Caki2 (cell line): ENCODE results near the gene PCDHGB7. TPM values are rescaled to one million over a fixed set of nuclear protein-coding genes. Genes with fewer than 3 reads are reported as not detected.
A peak's percentile ranks its signal among the peaks of the same experiment; 100 is the strongest.
"Not testable (repeated sequence)": the region's sequence is repeated elsewhere in the genome, so short reads cannot be mapped to it uniquely, and the experiment has no call there.

Source experiments
- DNase-seq: peaks from one replicate; pipeline ENCODE4 v3.0.0-alpha.2; 2015; ENCODE audit warnings: low read depth
- in situ Hi-C: cut with HindIII; loops from 2 replicates; pipeline ENCODE4 v1.10.0; 2016; ENCODE audit warnings: low sequenced_read_pairs, low pct_unique_long_range_greater_than_20kb, mixed read lengths
- total RNA-seq: library from RNA; depleted of rRNA; stranded (reverse); fragments of >200 nt; shearing (Covaris generic); gene quantifications from 2 replicates; pipeline ENCODE4 v1.2.3, GENCODE V29; 2014; ENCODE audit warnings: low replicate concordance; rRNA removed

Gene PCDHGB7
- 0.03 and 0.64 TPM in 2 replicates for total RNA-seq

- in situ Hi-C loops: not testable (repeated sequence)
- peak; percentile 70 for DNase-seq
These were observed at the start of gene PCDHGB7 for GRCh38 chr5:141417494-141418172. TSS of gene PCDHGB7 (plus strand) at chr5:141417677. CDS start at chr5:141417860, 183 bp downstream.

GRCh38 chr5:141369994-141370848 lies 47.3 kb upstream of the PCDHGB7 start, which contains the start of gene PCDHGB3:
TSS of gene PCDHGB3 (plus strand) at chr5:141370242. CDS start at chr5:141370395, 153 bp downstream.
- DNase-seq: no peak
- in situ Hi-C loops: no loop called here

DNA sequence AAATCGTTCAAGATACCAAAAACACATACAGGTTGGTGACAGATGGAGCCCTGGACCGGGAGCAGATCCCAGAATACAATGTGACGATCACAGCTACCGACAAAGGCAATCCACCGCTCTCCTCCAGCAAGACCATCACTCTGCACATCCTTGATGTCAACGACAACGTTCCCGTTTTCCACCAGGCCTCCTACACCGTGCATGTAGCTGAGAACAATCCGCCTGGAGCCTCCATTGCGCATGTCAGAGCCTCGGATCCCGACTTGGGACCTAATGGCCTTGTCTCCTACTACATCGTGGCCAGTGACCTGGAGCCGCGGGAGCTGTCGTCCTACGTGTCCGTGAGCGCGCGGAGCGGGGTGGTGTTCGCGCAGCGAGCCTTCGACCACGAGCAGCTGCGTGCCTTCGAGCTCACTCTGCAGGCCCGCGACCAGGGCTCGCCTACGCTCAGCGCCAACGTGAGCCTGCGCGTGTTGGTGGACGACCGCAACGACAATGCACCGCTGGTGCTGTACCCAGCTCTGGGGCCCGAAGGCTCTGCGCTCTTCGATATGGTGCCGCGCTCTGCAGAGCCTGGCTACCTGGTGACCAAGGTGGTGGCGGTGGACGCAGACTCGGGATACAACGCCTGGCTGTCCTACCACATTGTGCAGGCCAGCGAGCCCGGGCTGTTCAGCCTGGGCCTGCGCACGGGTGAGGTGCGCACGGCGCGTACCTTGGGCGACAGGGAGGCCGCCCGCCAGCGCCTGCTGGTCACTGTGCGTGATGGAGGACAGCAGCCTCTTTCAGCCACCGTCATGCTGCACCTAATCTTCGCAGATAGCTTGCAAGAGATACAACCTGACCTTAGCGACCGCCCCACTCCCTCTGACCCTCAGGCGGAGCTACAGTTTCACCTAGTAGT lies 45.7 kb upstream of the PCDHGB7 start:
- in situ Hi-C loops: no loop called here
- DNase-seq: no peak

GRCh38 chr5:141373673-141374317 lies 43.7 kb upstream of the PCDHGB7 start, which contains the start of gene PCDHGA6:
TSS of gene PCDHGA6 (plus strand) at chr5:141373891. CDS start at chr5:141374084, 193 bp downstream.
- no peak for DNase-seq
- in situ Hi-C loops: no loop called here

- no peak for DNase-seq
- in situ Hi-C loops: no loop called here
These were observed 42.9 kb upstream of the PCDHGB7 start for GRCh38 chr5:141374627-141375026.

GRCh38 chr5:141375444-141376155 lies 41.9 kb upstream of the PCDHGB7 start:
- in situ Hi-C loops, DNase-seq: not testable (repeated sequence)

DNA sequence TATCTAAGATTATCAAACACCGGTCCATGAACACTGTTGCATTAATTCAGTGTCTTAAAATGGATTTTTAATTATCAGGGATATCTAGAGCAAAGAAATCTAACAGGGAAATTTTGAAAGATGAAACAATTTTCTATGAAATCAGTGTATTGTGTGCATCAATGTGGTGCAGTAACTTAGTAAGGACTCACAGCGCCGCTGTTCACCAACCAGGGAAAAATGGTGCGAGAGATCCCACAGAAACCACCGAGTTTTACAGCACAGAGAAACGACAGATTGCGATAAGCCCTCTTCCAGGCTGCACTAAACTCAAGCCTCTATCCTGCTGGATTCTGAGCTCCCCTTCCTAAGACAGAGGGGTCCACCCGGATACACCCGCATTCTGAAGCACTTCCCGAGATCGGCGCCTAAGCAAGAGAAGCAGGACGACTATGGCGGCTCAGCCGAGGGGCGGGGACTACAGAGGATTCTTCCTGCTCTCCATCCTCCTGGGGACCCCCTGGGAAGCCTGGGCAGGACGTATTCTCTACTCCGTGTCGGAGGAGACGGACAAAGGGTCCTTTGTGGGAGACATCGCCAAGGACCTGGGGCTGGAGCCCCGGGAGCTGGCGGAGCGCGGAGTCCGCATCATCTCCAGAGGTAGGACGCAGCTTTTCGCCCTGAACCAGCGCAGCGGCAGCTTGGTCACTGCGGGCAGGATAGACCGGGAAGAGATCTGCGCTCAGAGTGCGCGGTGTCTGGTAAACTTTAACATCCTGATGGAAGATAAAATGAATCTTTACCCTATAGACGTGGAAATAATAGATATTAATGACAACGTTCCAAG lies 34.8 kb upstream of the PCDHGB7 start, which contains the start of gene PCDHGA7:
Gene PCDHGA7, plus strand, starts transcription at position 274 of the 826 bp plus-strand sequence. Its CDS starts 158 bp downstream, at position 432.
- DNase-seq: no peak
- in situ Hi-C loops: no loop called here

DNA sequence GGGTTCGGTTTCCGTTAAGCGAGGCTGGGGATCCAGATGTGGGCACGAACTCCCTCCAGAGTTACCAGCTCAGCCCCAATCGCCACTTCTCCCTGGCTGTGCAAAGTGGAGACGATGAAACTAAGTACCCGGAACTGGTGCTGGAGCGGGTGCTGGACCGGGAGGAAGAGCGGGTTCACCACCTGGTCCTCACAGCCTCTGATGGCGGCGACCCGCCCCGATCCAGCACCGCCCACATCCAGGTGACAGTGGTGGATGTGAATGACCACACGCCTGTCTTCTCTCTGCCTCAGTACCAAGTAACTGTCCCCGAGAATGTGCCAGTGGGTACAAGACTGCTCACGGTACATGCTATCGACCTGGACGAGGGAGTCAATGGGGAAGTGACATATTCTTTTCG lies 34.1 kb upstream of the PCDHGB7 start:
- no peak for DNase-seq

DNA sequence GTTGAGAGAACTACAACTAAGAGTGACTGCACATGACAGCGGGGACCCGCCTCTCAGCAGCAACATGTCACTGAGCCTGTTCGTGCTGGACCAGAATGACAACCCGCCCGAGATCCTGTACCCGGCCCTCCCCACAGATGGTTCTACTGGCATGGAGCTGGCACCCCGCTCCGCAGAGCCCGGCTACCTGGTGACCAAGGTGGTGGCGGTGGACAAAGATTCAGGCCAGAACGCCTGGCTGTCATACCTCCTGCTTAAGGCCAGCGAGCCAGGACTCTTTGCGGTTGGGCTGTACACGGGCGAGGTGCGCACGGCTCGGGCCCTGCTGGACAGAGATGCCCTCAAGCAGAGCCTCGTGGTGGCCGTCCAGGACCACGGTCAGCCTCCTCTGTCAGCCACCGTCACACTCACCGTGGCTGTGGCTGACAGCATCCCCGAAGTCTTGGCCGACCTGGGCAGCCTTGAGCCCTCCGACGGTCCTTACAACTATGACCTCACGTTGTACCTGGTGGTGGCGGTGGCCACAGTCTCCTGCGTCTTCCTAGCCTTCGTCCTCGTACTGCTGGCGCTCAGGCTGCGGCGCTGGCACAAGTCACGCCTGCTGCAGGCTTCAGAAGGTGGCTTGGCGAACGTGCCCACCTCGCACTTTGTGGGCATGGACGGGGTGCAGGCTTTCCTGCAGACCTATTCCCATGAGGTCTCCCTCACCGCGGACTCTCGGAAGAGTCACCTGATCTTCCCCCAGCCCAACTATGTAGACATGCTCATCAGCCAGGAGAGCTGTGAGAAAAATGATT lies 32.8 kb upstream of the PCDHGB7 start:
- in situ Hi-C loops: no loop called here
- no peak for DNase-seq

More for the DNA sequence above, 34.1 kb upstream of the PCDHGB7 start:
- in situ Hi-C loops: no loop called here

GRCh38 chr5:141387557-141388311 lies 29.7 kb upstream of the PCDHGB7 start, which contains the start of gene PCDHGB4:
TSS of gene PCDHGB4 (plus strand) at chr5:141387698. CDS start at chr5:141387885, 187 bp downstream.
- DNase-seq, in situ Hi-C loops: not testable (repeated sequence)

DNA sequence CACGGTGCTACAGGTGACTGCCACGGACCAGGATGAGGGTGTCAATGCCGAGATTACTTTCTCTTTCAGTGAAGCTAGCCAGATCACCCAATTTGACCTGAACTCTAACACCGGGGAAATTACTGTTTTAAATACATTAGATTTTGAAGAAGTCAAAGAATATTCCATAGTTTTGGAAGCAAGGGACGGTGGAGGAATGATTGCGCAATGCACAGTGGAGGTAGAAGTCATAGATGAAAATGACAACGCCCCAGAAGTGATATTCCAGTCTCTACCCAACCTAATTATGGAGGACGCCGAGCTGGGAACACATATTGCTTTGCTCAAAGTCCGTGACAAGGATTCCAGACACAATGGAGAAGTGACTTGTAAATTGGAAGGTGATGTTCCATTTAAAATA lies 28.8 kb upstream of the PCDHGB7 start:
- in situ Hi-C loops: no loop called here
- no peak for DNase-seq

DNA sequence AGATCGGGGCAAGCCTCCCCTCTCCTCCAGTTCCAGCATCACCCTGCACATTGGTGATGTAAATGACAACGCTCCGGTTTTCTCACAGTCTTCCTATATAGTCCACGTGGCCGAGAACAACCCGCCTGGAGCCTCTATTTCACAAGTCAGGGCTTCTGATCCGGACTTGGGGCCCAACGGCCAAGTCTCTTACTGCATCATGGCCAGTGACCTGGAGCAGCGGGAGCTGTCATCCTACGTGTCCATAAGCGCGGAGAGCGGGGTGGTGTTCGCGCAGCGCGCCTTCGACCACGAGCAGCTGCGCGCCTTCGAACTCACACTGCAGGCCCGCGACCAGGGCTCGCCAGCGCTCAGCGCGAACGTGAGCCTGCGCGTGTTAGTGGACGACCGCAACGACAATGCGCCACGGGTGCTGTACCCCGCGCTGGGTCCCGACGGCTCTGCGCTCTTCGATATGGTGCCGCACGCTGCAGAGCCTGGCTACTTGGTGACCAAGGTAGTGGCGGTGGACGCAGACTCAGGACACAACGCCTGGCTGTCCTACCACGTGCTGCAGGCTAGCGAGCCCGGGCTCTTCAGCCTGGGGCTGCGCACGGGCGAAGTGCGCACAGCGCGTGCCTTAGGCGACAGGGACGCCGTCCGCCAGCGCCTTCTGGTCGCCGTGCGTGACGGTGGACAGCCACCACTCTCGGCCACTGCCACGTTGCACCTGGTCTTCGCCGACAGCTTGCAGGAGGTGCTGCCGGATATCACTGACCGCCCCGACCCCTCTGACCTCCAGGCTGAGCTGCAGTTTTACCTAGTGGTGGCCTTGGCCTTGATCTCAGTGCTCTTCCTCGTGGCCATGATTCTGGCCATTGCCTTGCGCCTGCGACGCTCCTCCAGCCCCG lies 28.1 kb upstream of the PCDHGB7 start:
- in situ Hi-C loops: no loop called here
- no peak for DNase-seq

DNA sequence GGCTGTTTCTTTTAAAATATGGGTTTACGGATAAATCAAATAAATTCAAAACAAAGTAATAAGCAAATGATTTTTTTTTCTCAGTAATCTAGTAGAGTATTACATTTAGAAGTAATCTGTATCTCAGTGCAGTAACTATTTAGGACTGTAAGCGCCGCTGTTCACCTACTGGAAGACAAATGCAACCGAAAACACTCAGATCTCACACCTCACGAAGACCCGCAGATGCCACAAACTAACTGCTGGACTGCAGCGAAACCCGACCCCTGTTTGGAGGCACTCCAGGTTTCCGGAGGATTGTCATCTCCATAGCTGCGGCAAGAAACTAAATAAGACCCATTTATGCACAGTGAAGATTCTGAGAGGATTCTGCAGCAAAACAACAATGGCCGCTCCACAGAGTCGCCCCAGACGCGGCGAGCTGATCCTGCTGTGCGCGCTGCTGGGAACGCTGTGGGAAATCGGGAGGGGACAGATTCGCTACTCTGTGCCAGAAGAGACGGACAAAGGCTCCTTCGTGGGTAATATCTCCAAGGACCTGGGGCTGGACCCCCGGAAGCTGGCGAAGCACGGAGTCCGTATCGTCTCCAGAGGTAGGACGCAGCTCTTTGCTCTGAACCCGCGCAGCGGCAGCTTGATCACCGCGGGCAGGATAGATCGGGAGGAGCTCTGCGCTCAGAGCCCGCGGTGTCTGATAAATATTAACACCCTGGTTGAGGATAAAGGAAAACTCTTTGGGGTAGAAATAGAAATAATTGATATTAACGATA lies 24.9 kb upstream of the PCDHGB7 start, which contains the start of gene PCDHGA8:
Gene PCDHGA8, plus strand, starts transcription at position 205 of the 770 bp plus-strand sequence. Its CDS starts 181 bp downstream, at position 386.
- in situ Hi-C loops: no loop called here
- DNase-seq: peak; percentile 4
